Measurements from ENCODE around the gene RDH11. TPM values are rescaled to one million over a fixed set of nuclear protein-coding genes. Genes with fewer than 3 reads are reported as not detected.

The RDH11 gene
- total RNA-seq, 1 experiment from 2014 or later, result 125 TPM

GRCh38 chr14:67683842-67684241 is 11.7 kb downstream of the RDH11 start:
- H4K20me1 ChIP-seq (ENCODE audit: low read length), result 0 out of 2 replicates have a peak, but pooled peaks cover 4% of the 10 kb centered on the region

GRCh38 chr14:67680941-67681340 is 14.6 kb downstream of the RDH11 start:
- POLR2A ChIA-PET (ENCODE audit: unreplicated experiment), result no interaction called here
- H3K4me3 ChIP-seq (ENCODE audit: low read length), result no peak overlapping the region
- no peaks in the 10 kb centered on the region for H3K9me2 ChIP-seq (replicated peaks; ENCODE audit: low read length)
- H3K4me1 ChIP-seq (ENCODE audit: insufficient read depth, low read length), result peaks cover 17% of the 10 kb centered on the region
- intact Hi-C loops (cut with micrococcal nuclease), result no loop called here
- H3K9ac ChIP-seq (ENCODE audit: low read length), result no peak overlapping the region
- no peak overlapping the region for H3K4me2 ChIP-seq (ENCODE audit: low read length)
- peaks cover 19% of the 10 kb centered on the region for H3K79me2 ChIP-seq (ENCODE audit: low read length)
- peak; percentile 31; the same call in 1 of the 2 replicates for ATAC-seq
- peaks cover 66% of the 10 kb centered on the region for H3K36me3 ChIP-seq (ENCODE audit: low read depth, low read length)
- H3F3A ChIP-seq (ENCODE audit: low read length, unreplicated experiment), result no peaks in the 10 kb centered on the region
- CTCF ChIA-PET, result interaction anchor here (0.7 kb wide), 1 partner anchor 74 kb away, joined by 6 read pairs; no protein-coding TSS in a partner anchor
- H2AFZ ChIP-seq (ENCODE audit: low read length), result no peak overlapping the region
- no TSS peak for BruUV-seq (replicated peaks)
- TF ChIP-seq EZH2 (IDR thresholded peaks at IDR 0.05; ENCODE audit: low read length, unreplicated experiment) (no peak), CTCF (conservative IDR thresholded peaks at IDR 0.05; ENCODE audit: low read depth, low read length) (no peak), EZH2phosphoT487 (IDR thresholded peaks at IDR 0.05; ENCODE audit: borderline replicate concordance, low read length) (no peak)
- 0 out of 2 replicates have a peak, but pooled peaks cover 7% of the 10 kb centered on the region for H4K20me1 ChIP-seq (ENCODE audit: low read length)
- H3K27me3 ChIP-seq (ENCODE audit: low read length), result no peaks in the 10 kb centered on the region
- DNase-seq, result no peak
- H3K9me3 ChIP-seq (ENCODE audit: low read length), result no peaks in the 10 kb centered on the region
- H3K27ac ChIP-seq (ENCODE audit: low read length), result 0 out of 2 replicates have a peak overlapping the region, but pooled peaks have one; percentile 4

More at GRCh38 chr14:67683842-67684241, 11.7 kb downstream of the RDH11 start:
- BruUV-seq (replicated peaks), result no TSS peak
- H3K4me2 ChIP-seq (ENCODE audit: low read length), result no peak overlapping the region
- no peak for TF ChIP-seq CTCF (conservative IDR thresholded peaks at IDR 0.05; ENCODE audit: low read depth, low read length)
- ChIA-PET POLR2A (ENCODE audit: unreplicated experiment) (interaction anchor here (0.6 kb wide), 1 partner anchor 170 kb away, joined by 5 read pairs; no protein-coding TSS in a partner anchor), CTCF (no interaction called here)
- H3F3A ChIP-seq (ENCODE audit: low read length, unreplicated experiment), result no peaks in the 10 kb centered on the region
- no peak overlapping the region for H3K27ac ChIP-seq (ENCODE audit: low read length)
- no peaks in the 10 kb centered on the region for H3K9me2 ChIP-seq (replicated peaks; ENCODE audit: low read length)
- H2AFZ ChIP-seq (ENCODE audit: low read length), result no peak overlapping the region
- H3K9me3 ChIP-seq (ENCODE audit: low read length), result no peaks in the 10 kb centered on the region
- no peak for ATAC-seq
- no peak for DNase-seq
- H3K36me3 ChIP-seq (ENCODE audit: low read depth, low read length), result peaks cover 68% of the 10 kb centered on the region
- peaks cover 17% of the 10 kb centered on the region for H3K4me1 ChIP-seq (ENCODE audit: insufficient read depth, low read length)
- intact Hi-C loops (cut with micrococcal nuclease), result no loop called here
- H3K4me3 ChIP-seq (ENCODE audit: low read length), result no peak overlapping the region
- peaks cover 16% of the 10 kb centered on the region for H3K79me2 ChIP-seq (ENCODE audit: low read length)
- H3K27me3 ChIP-seq (ENCODE audit: low read length), result no peaks in the 10 kb centered on the region
- no peak overlapping the region for H3K9ac ChIP-seq (ENCODE audit: low read length)

- Histone ChIP-seq H3K9me2 (replicated peaks; ENCODE audit: low read length) (no peaks in the 10 kb centered on the region), H3K27me3 (ENCODE audit: low read length) (no peaks in the 10 kb centered on the region), H3K79me2 (ENCODE audit: low read length) (peaks cover 19% of the 10 kb centered on the region), H3K27ac (ENCODE audit: low read length) (peak overlapping the region; percentile 31), H3K9ac (ENCODE audit: low read length) (no peak overlapping the region), H2AFZ (ENCODE audit: low read length) (no peak overlapping the region), H3K4me1 (ENCODE audit: insufficient read depth, low read length) (peaks cover 20% of the 10 kb centered on the region), H4K20me1 (ENCODE audit: low read length) (0 out of 2 replicates have a peak, but pooled peaks cover 7% of the 10 kb centered on the region), H3K4me2 (ENCODE audit: low read length) (0 out of 2 replicates have a peak overlapping the region, but pooled peaks have one; percentile 9), H3F3A (ENCODE audit: low read length, unreplicated experiment) (no peaks in the 10 kb centered on the region), H3K4me3 (ENCODE audit: low read length) (no peak overlapping the region), H3K36me3 (ENCODE audit: low read depth, low read length) (peaks cover 60% of the 10 kb centered on the region), H3K9me3 (ENCODE audit: low read length) (no peaks in the 10 kb centered on the region)
- peak; percentile 79 for DNase-seq
- no TSS peak for BruUV-seq (replicated peaks)
- ChIA-PET POLR2A (ENCODE audit: unreplicated experiment) (no interaction called here), CTCF (interaction anchor here (0.7 to 2.2 kb wide), 2 partner anchors 24 to 75 kb away, joined by 5 to 6 read pairs; no protein-coding TSS in a partner anchor)
- intact Hi-C loops (cut with micrococcal nuclease), result no loop called here
- peak; percentile 97 for ATAC-seq
- TF ChIP-seq CTCF (conservative IDR thresholded peaks at IDR 0.05; ENCODE audit: low read depth, low read length) (no peak), EZH2phosphoT487 (IDR thresholded peaks at IDR 0.05; ENCODE audit: borderline replicate concordance, low read length) (no peak), EZH2 (IDR thresholded peaks at IDR 0.05; ENCODE audit: low read length, unreplicated experiment) (no peak)
These were observed 15.4 kb downstream of the RDH11 start for GRCh38 chr14:67680121-67680602.

Data from PC-3 (cell line).